BJ (cell line): Measurements from ENCODE around the gene TGFA. TPM values are rescaled to one million over a fixed set of nuclear protein-coding genes. Genes with fewer than 3 reads are reported as not detected.

ENCODE experiments used
- CTCF ChIA-PET: fragments of 350-600 bp; formaldehyde crosslinking; extraction: SDS; loops from one replicate; lab custom pipeline; 2021; ENCODE audit warnings: antibody characterized with exemption, inconsistent platforms; lab: Yijun Ruan, JAX
- POLR2A ChIA-PET: fragments of 300-600 bp; sonication (Branson Sonifier 250); formaldehyde crosslinking; extraction: SDS; loops from one replicate; lab custom pipeline; 2021; ENCODE audit warnings: antibody characterized with exemption; lab: Charles Lee
- DNase-seq: peaks from one replicate; pipeline ENCODE4 v3.0.0-alpha.2; 2011; ENCODE audit warnings: low read depth
- H3K27me3 ChIP-seq: 2 replicates; pipeline ENCODE4 v1.6.0; 2011; ENCODE audit warnings: low read length; ENCODE audit not compliant: control insufficient read depth, insufficient read depth
- H3K36me3 ChIP-seq: 2 replicates; pipeline ENCODE4 v1.5.1; 2011; ENCODE audit warnings: low read length; ENCODE audit not compliant: control insufficient read depth, insufficient read depth
- H3K4me3 ChIP-seq: 2 replicates; pipeline ENCODE4 v1.5.1; 2011; ENCODE audit warnings: low read depth, mild to moderate bottlenecking, control low read depth, low read length
- CTCF ChIP-seq: IDR thresholded peaks from 2 replicates; pipeline ENCODE4 v1.5.1; 2011; ENCODE audit warnings: low read depth, mild to moderate bottlenecking, control low read depth, inconsistent platforms, low read length, moderate library complexity; ENCODE audit not compliant: insufficient read depth
- polyA plus RNA-seq: library from polyadenylated mRNA; depleted of rRNA; stranded (reverse); fragments of >200 nt; gene quantifications from 2 replicates; pipeline ENCODE4 v1.2.3, GENCODE V29; 2011

TGFA gene
- polyA plus RNA-seq, 1 experiment: 0.13 TPM

- H3K27me3 ChIP-seq: peaks cover 15% of the 10 kb centered on the region
- no peak for DNase-seq
- CTCF ChIA-PET: interaction anchor here (1.1 to 1.4 kb wide), 2 partner anchors 10 to 65 kb away, joined by 3 read pairs; no protein-coding TSS in a partner anchor
- POLR2A ChIA-PET: no interaction called here
- H3K36me3 ChIP-seq: no peaks in the 10 kb centered on the region
- H3K4me3 ChIP-seq: peak overlapping the region; percentile 58
- no peak; the same call in 1 of the 2 replicates for TF ChIP-seq CTCF
Observed at GRCh38 chr2:70554338-70554892, 789 bp upstream of the TGFA start.

- H3K27me3 ChIP-seq: peaks cover 15% of the 10 kb centered on the region
- ChIA-PET CTCF (interaction anchor here (1.3 to 1.4 kb wide), 2 partner anchors 11 to 66 kb away, joined by 3 read pairs; no protein-coding TSS in a partner anchor), POLR2A (no interaction called here)
- no peak for DNase-seq
- H3K36me3 ChIP-seq: no peaks in the 10 kb centered on the region
- no peak for TF ChIP-seq CTCF
- peak overlapping the region; percentile 58 for H3K4me3 ChIP-seq
Observed at GRCh38 chr2:70553334-70553583, 367 bp downstream of the TGFA start.

GRCh38 chr2:70552501-70553333, 909 bp downstream of the TGFA start:
- Histone ChIP-seq H3K36me3 (no peaks in the 10 kb centered on the region), H3K27me3 (peaks cover 15% of the 10 kb centered on the region), H3K4me3 (peak overlapping the region; percentile 58)
- DNase-seq: no peak
- ChIA-PET POLR2A (no interaction called here), CTCF (interaction anchor here (1.1 to 1.4 kb wide), 4 partner anchors 10 to 67 kb away, joined by 3 to 4 read pairs (median 3); no protein-coding TSS in a partner anchor)
- no peak for TF ChIP-seq CTCF

- no peak for DNase-seq
- CTCF ChIA-PET: interaction anchor here (0.6 to 1.4 kb wide), 3 partner anchors 9 to 211 kb away, joined by 3 read pairs; no protein-coding TSS in a partner anchor
- Histone ChIP-seq H3K4me3 (no peak overlapping the region), H3K27me3 (peaks cover 15% of the 10 kb centered on the region), H3K36me3 (no peaks in the 10 kb centered on the region)
- no peak for TF ChIP-seq CTCF
- POLR2A ChIA-PET: no interaction called here
Observed at GRCh38 chr2:70551167-70551566, 2.5 kb downstream of the TGFA start.

GRCh38 chr2:70549962-70550361, 3.7 kb downstream of the TGFA start:
- POLR2A ChIA-PET: no interaction called here
- Histone ChIP-seq H3K36me3 (no peaks in the 10 kb centered on the region), H3K27me3 (peaks cover 14% of the 10 kb centered on the region), H3K4me3 (no peak overlapping the region)
- no peak for TF ChIP-seq CTCF
- no peak for DNase-seq
- CTCF ChIA-PET: interaction anchor here (0.5 to 1.4 kb wide), 2 partner anchors 8 to 257 kb away, joined by 3 read pairs; no protein-coding TSS in a partner anchor
